ENCODE results near the gene TMEM53.

The TMEM53 gene

GRCh38 chr1:44674113-44675000, at the start of gene TMEM53, which contains the start of gene ARMH1:
Gene TMEM53, minus strand, starts transcription at chr1:44674481. Its CDS starts 90 bp downstream, at chr1:44674391.
Gene ARMH1, plus strand, starts transcription at chr1:44674714. Its CDS starts 14,984 bp downstream, at chr1:44689698.
- in situ Hi-C loops (cut with HindIII; ENCODE audit: low pct_ligation_motif_present, low sequenced_read_pairs), result no loop called here
- peak within 1 kb of the TSS; percentile 92 for H3K27ac ChIP-seq

DNA sequence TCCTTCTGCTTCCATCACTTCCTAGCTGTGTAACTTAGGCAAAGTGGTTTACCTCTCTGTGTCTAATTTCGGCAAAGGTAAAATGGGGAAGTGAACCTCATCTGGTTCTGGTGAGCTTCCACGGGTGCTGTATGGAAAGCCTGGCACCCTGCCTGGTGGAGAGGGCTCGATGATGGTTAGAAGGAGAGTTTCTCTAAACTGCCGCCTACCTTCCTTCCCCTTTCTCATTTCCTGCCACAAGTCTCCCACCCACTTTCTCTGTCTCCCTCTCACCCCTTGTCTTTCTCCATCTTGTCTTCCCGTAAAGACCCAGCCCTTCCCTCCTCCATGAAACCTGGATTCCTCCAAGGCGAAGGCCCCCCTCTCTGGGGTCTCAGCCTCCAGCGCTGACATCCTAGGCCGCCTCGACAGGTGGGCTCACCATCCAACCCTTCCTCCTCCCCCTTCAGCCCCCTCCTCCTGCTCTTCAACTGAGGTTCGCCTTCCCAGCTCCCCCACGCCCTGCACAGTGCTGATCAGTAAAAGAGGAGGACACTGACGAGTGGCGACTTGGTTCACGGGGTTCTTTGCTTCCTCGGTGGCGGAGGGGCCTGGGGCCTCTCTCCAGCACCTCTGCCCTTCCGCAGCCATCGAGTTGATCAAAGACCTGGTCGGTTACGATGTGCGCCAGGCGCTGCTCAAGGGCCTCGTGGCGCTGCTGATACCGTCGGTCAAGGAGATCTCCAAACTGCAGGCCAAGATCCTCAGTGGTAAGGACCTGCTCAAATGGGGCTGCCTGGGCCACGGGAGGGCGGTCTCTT, 49.4 kb upstream of the TMEM53 start:
- H3K27ac ChIP-seq, result no peak overlapping the region
- no peak overlapping the region for H3K4me3 ChIP-seq (ENCODE audit: low read depth, low read length)

More at GRCh38 chr1:44674113-44675000, at the start of gene TMEM53, which contains the start of gene ARMH1:
- H3K4me3 ChIP-seq (ENCODE audit: low read depth, low read length), result peak within 1 kb of the TSS; percentile 82
- H3K36me3 ChIP-seq (replicated peaks), result no peaks in the 10 kb centered on the region
- TF ChIP-seq, protein P1, sequence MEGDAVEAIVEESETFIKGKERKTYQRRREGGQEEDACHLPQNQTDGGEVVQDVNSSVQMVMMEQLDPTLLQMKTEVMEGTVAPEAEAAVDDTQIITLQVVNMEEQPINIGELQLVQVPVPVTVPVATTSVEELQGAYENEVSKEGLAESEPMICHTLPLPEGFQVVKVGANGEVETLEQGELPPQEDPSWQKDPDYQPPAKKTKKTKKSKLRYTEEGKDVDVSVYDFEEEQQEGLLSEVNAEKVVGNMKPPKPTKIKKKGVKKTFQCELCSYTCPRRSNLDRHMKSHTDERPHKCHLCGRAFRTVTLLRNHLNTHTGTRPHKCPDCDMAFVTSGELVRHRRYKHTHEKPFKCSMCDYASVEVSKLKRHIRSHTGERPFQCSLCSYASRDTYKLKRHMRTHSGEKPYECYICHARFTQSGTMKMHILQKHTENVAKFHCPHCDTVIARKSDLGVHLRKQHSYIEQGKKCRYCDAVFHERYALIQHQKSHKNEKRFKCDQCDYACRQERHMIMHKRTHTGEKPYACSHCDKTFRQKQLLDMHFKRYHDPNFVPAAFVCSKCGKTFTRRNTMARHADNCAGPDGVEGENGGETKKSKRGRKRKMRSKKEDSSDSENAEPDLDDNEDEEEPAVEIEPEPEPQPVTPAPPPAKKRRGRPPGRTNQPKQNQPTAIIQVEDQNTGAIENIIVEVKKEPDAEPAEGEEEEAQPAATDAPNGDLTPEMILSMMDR (IDR thresholded peaks at IDR 0.05; ENCODE audit: low read depth, low read length, missing control alignments), result peak; percentile 29
- DNase-seq, result peak; percentile 99
- H3K27me3 ChIP-seq (replicated peaks), result no peaks in the 10 kb centered on the region

GRCh38 chr1:44723064-44723463, 48.8 kb upstream of the TMEM53 start:
- TF ChIP-seq, protein P1 (IDR thresholded peaks at IDR 0.05; ENCODE audit: low read depth, low read length, missing control alignments), result no peak
- no peak for DNase-seq
- H3K36me3 ChIP-seq (replicated peaks), result no peaks in the 10 kb centered on the region
- no peaks in the 10 kb centered on the region for H3K27me3 ChIP-seq (replicated peaks)
- H3K27ac ChIP-seq, result no peak overlapping the region
- no peak overlapping the region for H3K4me3 ChIP-seq (ENCODE audit: low read depth, low read length)
- in situ Hi-C loops (cut with HindIII; ENCODE audit: low pct_ligation_motif_present, low sequenced_read_pairs), result no loop called here

More for the DNA sequence above, 49.4 kb upstream of the TMEM53 start:
- in situ Hi-C loops (cut with HindIII; ENCODE audit: low pct_ligation_motif_present, low sequenced_read_pairs), result no loop called here
- Histone ChIP-seq H3K36me3 (replicated peaks) (no peaks in the 10 kb centered on the region), H3K27me3 (replicated peaks) (no peaks in the 10 kb centered on the region)
- no peak for DNase-seq
- TF ChIP-seq, protein P1 (IDR thresholded peaks at IDR 0.05; ENCODE audit: low read depth, low read length, missing control alignments), result no peak

DNA sequence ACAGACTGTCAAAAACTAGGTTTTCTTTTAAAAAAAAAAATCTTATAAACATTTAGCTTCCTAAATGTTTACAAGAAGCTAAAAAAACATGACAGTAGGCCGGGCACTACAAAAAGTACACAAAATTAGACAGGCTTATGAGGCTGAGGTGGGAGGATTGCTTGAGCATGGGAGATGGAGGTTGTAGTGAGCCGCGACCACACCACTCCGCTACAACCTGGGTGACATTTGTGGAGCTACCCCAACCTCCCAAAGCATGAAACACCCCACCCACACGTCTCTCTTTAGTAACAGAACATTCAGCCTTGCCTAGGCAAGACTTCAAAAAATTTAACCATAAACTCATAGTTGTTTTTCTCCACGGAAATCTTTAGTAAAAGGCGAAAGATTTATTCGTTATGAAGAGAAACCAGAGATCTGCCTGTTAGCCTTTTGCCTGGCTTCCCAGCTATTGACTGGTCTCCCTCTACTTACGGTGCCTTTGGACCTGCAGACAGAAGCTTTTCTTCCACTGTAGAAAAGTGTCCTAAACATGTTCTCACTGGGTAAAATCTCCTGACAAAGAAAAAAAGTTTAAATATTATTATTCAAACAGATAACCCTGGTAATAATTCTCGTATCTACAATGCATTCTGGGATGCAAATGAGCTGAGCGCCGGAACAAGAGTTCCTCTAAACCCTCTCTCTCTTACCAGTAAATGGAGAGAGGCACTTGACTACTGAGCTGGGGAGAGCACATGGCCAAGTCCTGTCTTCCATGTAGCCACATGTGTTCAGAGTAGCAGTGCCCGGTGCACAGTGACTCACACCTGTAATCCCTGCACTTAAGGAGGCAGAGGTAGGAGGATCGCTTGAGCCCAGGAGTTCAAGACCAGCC, 47.4 kb upstream of the TMEM53 start:
- H3K36me3 ChIP-seq (replicated peaks), result no peaks in the 10 kb centered on the region
- TF ChIP-seq, protein P1 (IDR thresholded peaks at IDR 0.05; ENCODE audit: low read depth, low read length, missing control alignments), result no peak
- H3K27ac ChIP-seq, result peak overlapping the region; percentile 100
- no peaks in the 10 kb centered on the region for H3K27me3 ChIP-seq (replicated peaks)
- no peak overlapping the region for H3K4me3 ChIP-seq (ENCODE audit: low read depth, low read length)
- in situ Hi-C loops (cut with HindIII; ENCODE audit: low pct_ligation_motif_present, low sequenced_read_pairs), result no loop called here
- peak; percentile 97 for DNase-seq

DNA sequence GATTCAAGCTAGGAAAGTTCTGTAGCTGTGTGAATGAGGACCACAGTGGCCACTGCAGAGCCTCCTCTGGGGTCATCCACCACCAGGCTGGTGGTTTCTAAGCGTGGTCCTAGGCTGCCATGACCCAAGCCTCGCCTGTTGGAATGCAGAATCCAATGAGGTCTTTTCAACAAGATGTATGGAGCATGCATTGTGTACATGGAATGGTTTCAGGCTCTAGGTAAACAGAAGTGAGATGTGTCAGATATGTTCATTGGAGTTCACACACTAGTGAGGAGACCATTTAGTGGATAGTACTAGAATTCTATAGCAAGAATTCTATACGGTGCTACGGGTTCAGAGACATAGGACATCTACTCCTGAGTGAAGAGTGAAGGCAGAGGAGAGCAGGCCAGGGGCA, 46.0 kb upstream of the TMEM53 start:
- TF ChIP-seq, protein P1 (IDR thresholded peaks at IDR 0.05; ENCODE audit: low read depth, low read length, missing control alignments), result no peak
- no peak overlapping the region for H3K27ac ChIP-seq
- no peaks in the 10 kb centered on the region for H3K27me3 ChIP-seq (replicated peaks)
- no peaks in the 10 kb centered on the region for H3K36me3 ChIP-seq (replicated peaks)
- H3K4me3 ChIP-seq (ENCODE audit: low read depth, low read length), result no peak overlapping the region
- in situ Hi-C loops (cut with HindIII; ENCODE audit: low pct_ligation_motif_present, low sequenced_read_pairs), result no loop called here
- no peak for DNase-seq

Measured in brain microvascular endothelial cell (primary cell).